ENCODE data around the gene DHRSX. TPM values are rescaled to one million over a fixed set of nuclear protein-coding genes. Genes with fewer than 3 reads are reported as not detected.

The DHRSX gene
- polyA plus RNA-seq, 3 donors, result 12.9 to 33.2 (median 28.3) TPM

- peaks cover 43 to 46% of the 10 kb centered on the region in 2 donors for H3K9me3 ChIP-seq (replicated peaks in 1 of 2; ENCODE audit: control insufficient read depth in 1 of 2, insufficient read depth in 1 of 2, low read length in 2 of 2)
- H3K27ac Mint-ChIP-seq, result no peak overlapping the region
- WGBS (ENCODE audit: insufficient coverage), result 90% methylated on average over 3 of the region's 7 CpGs
- no peak for TF ChIP-seq CTCF (IDR thresholded peaks at IDR 0.05)
- DNase-seq, result no peak
- H4K20me1 ChIP-seq (ENCODE audit: insufficient read depth, low read length), result no peaks in the 10 kb centered on the region
- H3K4me2 ChIP-seq (replicated peaks; ENCODE audit: extremely low read depth, low read length, poor library complexity, severe bottlenecking), result no peak overlapping the region
- H3K27ac ChIP-seq (ENCODE audit: low read depth in 1 of 2, low read length in 2 of 2), result no peak overlapping the region
- no peaks in the 10 kb centered on the region for H3K4me1 Mint-ChIP-seq
- no peaks in the 10 kb centered on the region for H3K27me3 ChIP-seq (ENCODE audit: control insufficient read depth in 2 of 2, insufficient read depth in 2 of 2, low read length in 2 of 2)
- H3K36me3 ChIP-seq (replicated peaks in 1 of 2; ENCODE audit: control insufficient read depth in 1 of 2, insufficient read depth in 2 of 2, low read length in 2 of 2), result no peaks in the 10 kb centered on the region
- no peaks in the 10 kb centered on the region for H3K4me1 ChIP-seq (ENCODE audit: control insufficient read depth in 1 of 2, insufficient read depth in 2 of 2, low read length in 2 of 2)
- H3K36me3 Mint-ChIP-seq, result no peaks in the 10 kb centered on the region
- no peak overlapping the region for H3K9ac ChIP-seq (ENCODE audit: insufficient read depth, low read length, poor library complexity, severe bottlenecking)
- no peak overlapping the region for H3K4me3 Mint-ChIP-seq
- H3K9me3 Mint-ChIP-seq, result peaks cover 8 to 32% (median 23%) of the 10 kb centered on the region in 7 donors
- H3K27me3 Mint-ChIP-seq (ENCODE audit: low read depth in 3 of 3), result peaks cover 0 to 4% (median 3%) of the 10 kb centered on the region in 3 donors
- no peak overlapping the region for H2AFZ ChIP-seq (ENCODE audit: insufficient read depth, low read depth, low read length, poor library complexity, severe bottlenecking)
- H3K4me3 ChIP-seq (replicated peaks in 1 of 3; ENCODE audit: low read depth in 2 of 3, low read length in 3 of 3), result no peak overlapping the region
- H3K79me2 ChIP-seq (ENCODE audit: insufficient read depth, low read length), result no peaks in the 10 kb centered on the region
- intact Hi-C loops (cut with micrococcal nuclease), result no loop called here
Observed at GRCh38 chrX:2188840-2189239, 311.9 kb downstream of the DHRSX start.

- H3K4me2 ChIP-seq (replicated peaks; ENCODE audit: extremely low read depth, low read length, poor library complexity, severe bottlenecking), result no peak overlapping the region
- no peak for DNase-seq
- no peak overlapping the region for H3K4me3 ChIP-seq (replicated peaks in 1 of 3; ENCODE audit: low read depth in 2 of 3, low read length in 3 of 3)
- no peaks in the 10 kb centered on the region for H3K27me3 ChIP-seq (ENCODE audit: control insufficient read depth in 2 of 2, insufficient read depth in 2 of 2, low read length in 2 of 2)
- no peaks in the 10 kb centered on the region for H3K36me3 ChIP-seq (replicated peaks in 1 of 2; ENCODE audit: control insufficient read depth in 1 of 2, insufficient read depth in 2 of 2, low read length in 2 of 2)
- no peak for TF ChIP-seq CTCF (IDR thresholded peaks at IDR 0.05)
- 54% methylated on average over 14 of the region's 14 CpGs for WGBS (ENCODE audit: insufficient coverage)
- H3K4me1 ChIP-seq (ENCODE audit: control insufficient read depth in 1 of 2, insufficient read depth in 2 of 2, low read length in 2 of 2), result no peaks in the 10 kb centered on the region
- H3K9me3 Mint-ChIP-seq, result peaks cover 8 to 32% (median 23%) of the 10 kb centered on the region in 7 donors
- H3K79me2 ChIP-seq (ENCODE audit: insufficient read depth, low read length), result no peaks in the 10 kb centered on the region
- intact Hi-C loops (cut with micrococcal nuclease), result no loop called here
- H3K27ac Mint-ChIP-seq, result no peak overlapping the region
- no peaks in the 10 kb centered on the region for H3K4me1 Mint-ChIP-seq
- peaks cover 0 to 4% (median 3%) of the 10 kb centered on the region in 3 donors for H3K27me3 Mint-ChIP-seq (ENCODE audit: low read depth in 3 of 3)
- peaks cover 43 to 46% of the 10 kb centered on the region in 2 donors for H3K9me3 ChIP-seq (replicated peaks in 1 of 2; ENCODE audit: control insufficient read depth in 1 of 2, insufficient read depth in 1 of 2, low read length in 2 of 2)
- H4K20me1 ChIP-seq (ENCODE audit: insufficient read depth, low read length), result no peaks in the 10 kb centered on the region
- H3K27ac ChIP-seq (ENCODE audit: low read depth in 1 of 2, low read length in 2 of 2), result no peak overlapping the region
- no peak overlapping the region for H2AFZ ChIP-seq (ENCODE audit: insufficient read depth, low read depth, low read length, poor library complexity, severe bottlenecking)
- no peak overlapping the region for H3K9ac ChIP-seq (ENCODE audit: insufficient read depth, low read length, poor library complexity, severe bottlenecking)
- no peak overlapping the region for H3K4me3 Mint-ChIP-seq
- no peaks in the 10 kb centered on the region for H3K36me3 Mint-ChIP-seq
Observed at GRCh38 chrX:2188330-2188792, 312.4 kb downstream of the DHRSX start.

All from CD14-positive monocyte (primary cell).